Measurements from ENCODE around the gene ATP6V1G3.

Gene ATP6V1G3

DNA sequence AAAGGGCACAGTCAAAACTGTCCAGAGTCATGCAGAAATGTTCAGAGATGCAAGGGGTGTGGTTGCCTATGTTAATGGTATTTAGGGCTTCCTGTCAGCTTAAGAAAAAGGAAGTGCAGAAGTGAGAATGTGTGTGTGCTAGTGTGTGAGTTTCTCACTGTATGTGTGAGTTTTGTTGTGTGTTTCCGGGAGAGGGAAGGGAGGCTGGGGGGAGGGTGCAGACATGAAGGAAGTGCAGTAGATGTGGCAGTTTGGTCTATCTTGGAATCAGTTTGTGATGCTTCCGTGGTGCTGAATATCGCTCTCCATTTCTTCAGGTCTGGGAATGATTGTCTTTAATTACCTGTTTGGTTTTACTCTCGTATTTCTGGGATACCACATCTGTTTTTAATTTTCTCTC, 16.5 kb upstream of the ATP6V1G3 start:
- DNase-seq = peak; percentile 79
- CTCF ChIA-PET = interaction anchor here (0.6 to 1.6 kb wide), 4 partner anchors 26 to 93 kb away, joined by 3 read pairs; no protein-coding TSS in a partner anchor
- H3K9me3 Mint-ChIP-seq = no peaks in the 10 kb centered on the region
- H3K4me3 Mint-ChIP-seq = peak overlapping the region; percentile 42
- peaks cover 74% of the 10 kb centered on the region for H3K4me1 Mint-ChIP-seq
- H3K27ac Mint-ChIP-seq = peak overlapping the region; percentile 93
- H3K27me3 Mint-ChIP-seq = no peaks in the 10 kb centered on the region
- H3K36me3 Mint-ChIP-seq = peaks cover 3% of the 10 kb centered on the region

GRCh38 chr1:198552668-198553416, 12.4 kb upstream of the ATP6V1G3 start:
- H3K27me3 Mint-ChIP-seq = no peaks in the 10 kb centered on the region
- H3K4me1 Mint-ChIP-seq = peaks cover 62% of the 10 kb centered on the region
- no peaks in the 10 kb centered on the region for H3K9me3 Mint-ChIP-seq
- no peak overlapping the region for H3K27ac Mint-ChIP-seq
- CTCF ChIA-PET = no interaction called here
- no peak overlapping the region for H3K4me3 Mint-ChIP-seq
- peaks cover 4% of the 10 kb centered on the region for H3K36me3 Mint-ChIP-seq
- DNase-seq = no peak

- H3K4me3 Mint-ChIP-seq = no peak overlapping the region
- H3K27ac Mint-ChIP-seq = no peak overlapping the region
- peaks cover 44% of the 10 kb centered on the region for H3K4me1 Mint-ChIP-seq
- peaks cover 8% of the 10 kb centered on the region for H3K36me3 Mint-ChIP-seq
- DNase-seq = no peak
- peaks cover 10% of the 10 kb centered on the region for H3K9me3 Mint-ChIP-seq
- CTCF ChIA-PET = interaction anchor here (1.6 kb wide), 1 partner anchor 10 kb away, joined by 5 read pairs; the partner anchor contains the start of gene ATP6V1G3
- H3K27me3 Mint-ChIP-seq = no peaks in the 10 kb centered on the region
Measured at GRCh38 chr1:198550941-198551524, 10.6 kb upstream of the ATP6V1G3 start.

GRCh38 chr1:198549866-198550265, 9.4 kb upstream of the ATP6V1G3 start:
- Mint-ChIP-seq H3K27me3 (no peaks in the 10 kb centered on the region), H3K4me1 (peaks cover 39% of the 10 kb centered on the region)

GRCh38 chr1:198548890-198549289, 8.4 kb upstream of the ATP6V1G3 start:
- Mint-ChIP-seq H3K27ac (no peak overlapping the region), H3K27me3 (no peaks in the 10 kb centered on the region), H3K4me3 (no peak overlapping the region), H3K36me3 (peaks cover 9% of the 10 kb centered on the region), H3K9me3 (peaks cover 12% of the 10 kb centered on the region), H3K4me1 (peaks cover 36% of the 10 kb centered on the region)
- DNase-seq = no peak
- CTCF ChIA-PET = no interaction called here

More at GRCh38 chr1:198549866-198550265, 9.4 kb upstream of the ATP6V1G3 start:
- no peak for DNase-seq
- no peak overlapping the region for H3K27ac Mint-ChIP-seq
- H3K9me3 Mint-ChIP-seq = peaks cover 12% of the 10 kb centered on the region
- peaks cover 9% of the 10 kb centered on the region for H3K36me3 Mint-ChIP-seq
- no peak overlapping the region for H3K4me3 Mint-ChIP-seq
- CTCF ChIA-PET = no interaction called here

GRCh38 chr1:198545156-198545555, 4.7 kb upstream of the ATP6V1G3 start:
- no peak overlapping the region for H3K27ac Mint-ChIP-seq
- H3K4me3 Mint-ChIP-seq = no peak overlapping the region
- no peak for DNase-seq
- peaks cover 34% of the 10 kb centered on the region for H3K4me1 Mint-ChIP-seq
- peaks cover 12% of the 10 kb centered on the region for H3K9me3 Mint-ChIP-seq
- CTCF ChIA-PET = interaction anchor here (0.8 kb wide), 1 partner anchor 9 kb away, joined by 3 read pairs; no protein-coding TSS in a partner anchor
- peaks cover 9% of the 10 kb centered on the region for H3K36me3 Mint-ChIP-seq
- H3K27me3 Mint-ChIP-seq = no peaks in the 10 kb centered on the region

DNA sequence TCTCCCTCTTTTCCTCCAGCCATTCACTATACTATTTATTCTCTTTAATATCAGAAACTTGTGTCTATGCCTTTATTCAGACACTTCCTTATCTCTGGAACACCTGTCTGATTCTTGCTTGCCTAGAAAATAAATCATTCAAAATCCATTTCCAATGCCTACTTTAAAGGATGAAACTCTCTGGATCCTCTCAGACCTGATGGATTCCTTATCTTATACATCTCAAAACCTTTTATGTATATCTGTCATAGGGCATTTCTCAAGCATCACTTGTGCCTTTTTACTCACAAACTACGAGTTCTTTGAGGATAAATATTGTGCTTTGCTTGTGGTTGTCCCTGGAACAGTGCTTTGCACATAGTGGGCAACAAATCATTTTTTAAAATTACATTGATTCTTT, 3.8 kb upstream of the ATP6V1G3 start:
- Mint-ChIP-seq H3K27ac (no peak overlapping the region), H3K36me3 (peaks cover 9% of the 10 kb centered on the region), H3K27me3 (no peaks in the 10 kb centered on the region), H3K4me1 (peaks cover 34% of the 10 kb centered on the region), H3K4me3 (no peak overlapping the region), H3K9me3 (peaks cover 12% of the 10 kb centered on the region)
- CTCF ChIA-PET = interaction anchor here (0.8 kb wide), 1 partner anchor 8 kb away, joined by 3 read pairs; no protein-coding TSS in a partner anchor
- no peak for DNase-seq

DNA sequence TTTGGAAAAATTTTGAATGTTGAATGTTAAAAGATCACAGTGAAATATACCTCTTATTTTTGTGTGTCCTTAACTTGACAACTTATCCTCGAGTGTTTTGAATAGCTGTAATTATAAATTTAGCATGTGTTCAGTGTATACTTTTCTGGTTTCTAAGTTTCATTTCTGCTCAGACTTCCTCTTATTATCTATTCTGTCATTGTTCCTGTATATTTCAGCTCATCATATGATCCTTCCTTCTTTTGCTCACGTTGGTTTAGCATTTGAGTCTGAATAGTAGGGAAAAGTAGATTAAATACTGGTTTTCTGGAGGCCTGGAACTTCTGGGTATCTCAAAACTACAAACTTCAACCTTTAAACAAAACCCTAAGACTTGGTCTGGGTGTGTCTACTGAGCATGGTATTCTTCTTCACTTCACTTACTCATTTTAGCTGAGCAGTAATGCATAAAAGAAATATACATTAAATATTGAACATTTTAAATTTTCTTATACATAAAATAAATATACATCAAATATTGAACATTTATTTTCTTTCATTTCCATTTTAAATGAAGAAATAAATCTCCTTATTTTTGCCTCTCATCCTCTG, 3.3 kb upstream of the ATP6V1G3 start:
- CTCF ChIA-PET = interaction anchor here (0.8 kb wide), 1 partner anchor 10 kb away, joined by 3 read pairs; no protein-coding TSS in a partner anchor
- Mint-ChIP-seq H3K4me3 (no peak overlapping the region), H3K9me3 (peaks cover 12% of the 10 kb centered on the region)

DNA sequence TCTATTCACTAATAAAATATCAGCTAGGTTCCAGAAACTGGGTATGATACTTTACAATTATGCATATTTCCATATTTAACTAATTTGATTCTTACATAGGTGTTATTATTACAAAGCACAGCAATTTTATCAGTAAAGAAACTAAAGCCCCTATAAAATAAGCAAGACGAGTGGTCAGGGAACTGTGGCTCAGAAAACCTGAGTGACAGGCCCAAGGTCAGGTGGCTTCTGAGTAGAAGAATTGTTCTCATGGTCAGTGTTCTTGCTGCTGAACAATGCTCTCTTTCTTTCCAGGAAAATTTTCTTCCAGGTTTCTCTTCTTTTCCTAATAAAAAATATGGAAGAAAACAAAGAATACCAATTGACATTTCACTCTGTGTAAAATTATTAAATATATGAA, 2.2 kb upstream of the ATP6V1G3 start:
- CTCF ChIA-PET = no interaction called here
- H3K9me3 Mint-ChIP-seq = peaks cover 12% of the 10 kb centered on the region
- peaks cover 48% of the 10 kb centered on the region for H3K4me1 Mint-ChIP-seq
- no peak overlapping the region for H3K27ac Mint-ChIP-seq
- no peak overlapping the region for H3K4me3 Mint-ChIP-seq
- DNase-seq = no peak
- peaks cover 8% of the 10 kb centered on the region for H3K36me3 Mint-ChIP-seq
- no peaks in the 10 kb centered on the region for H3K27me3 Mint-ChIP-seq

More for the DNA sequence above, 3.3 kb upstream of the ATP6V1G3 start:
- Mint-ChIP-seq H3K4me1 (peaks cover 39% of the 10 kb centered on the region), H3K36me3 (peaks cover 8% of the 10 kb centered on the region), H3K27me3 (no peaks in the 10 kb centered on the region), H3K27ac (no peak overlapping the region)
- no peak for DNase-seq

GRCh38 chr1:198541737-198542136, 1.3 kb upstream of the ATP6V1G3 start:
- CTCF ChIA-PET = no interaction called here
- DNase-seq = no peak
- peaks cover 7% of the 10 kb centered on the region for H3K9me3 Mint-ChIP-seq
- H3K36me3 Mint-ChIP-seq = peaks cover 2% of the 10 kb centered on the region
- H3K27ac Mint-ChIP-seq = no peak overlapping the region
- no peak overlapping the region for H3K4me3 Mint-ChIP-seq
- peaks cover 56% of the 10 kb centered on the region for H3K4me1 Mint-ChIP-seq
- H3K27me3 Mint-ChIP-seq = no peaks in the 10 kb centered on the region

- no peak for DNase-seq
- no peak overlapping the region for H3K4me3 Mint-ChIP-seq
- H3K9me3 Mint-ChIP-seq = no peaks in the 10 kb centered on the region
- peaks cover under 1% of the 10 kb centered on the region for H3K36me3 Mint-ChIP-seq
- peak overlapping the region; percentile 63 for H3K27ac Mint-ChIP-seq
- H3K4me1 Mint-ChIP-seq = peaks cover 68% of the 10 kb centered on the region
- CTCF ChIA-PET = interaction anchor here (0.6 to 1.1 kb wide), 2 partner anchors 15 to 16 kb away, joined by 3 read pairs; no protein-coding TSS in a partner anchor
- no peaks in the 10 kb centered on the region for H3K27me3 Mint-ChIP-seq
Measured at GRCh38 chr1:198538579-198539364, 1.7 kb downstream of the ATP6V1G3 start.

DNA sequence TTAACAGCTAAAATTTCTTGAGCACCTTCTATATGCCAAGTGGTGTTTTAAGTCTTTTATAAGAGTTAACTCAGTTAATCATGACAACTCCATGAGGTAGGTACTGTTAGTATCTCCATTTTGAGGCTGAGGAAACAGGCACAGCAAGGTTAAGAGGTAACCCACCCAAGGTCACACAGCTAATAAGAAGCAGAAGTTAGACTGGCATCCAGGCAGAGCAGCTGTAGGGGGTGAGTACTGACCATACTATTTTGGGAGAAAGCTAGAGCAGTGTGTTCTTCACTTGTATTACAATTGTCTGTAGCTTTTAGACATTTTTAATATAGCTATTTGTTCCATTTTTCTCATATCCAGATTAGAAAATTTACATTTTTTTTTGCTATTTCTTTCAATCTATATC, 4.8 kb downstream of the ATP6V1G3 start:
- Mint-ChIP-seq H3K36me3 (peaks cover 12% of the 10 kb centered on the region), H3K27me3 (no peaks in the 10 kb centered on the region), H3K9me3 (peaks cover 6% of the 10 kb centered on the region), H3K27ac (no peak overlapping the region), H3K4me3 (no peak overlapping the region), H3K4me1 (peaks cover 61% of the 10 kb centered on the region)
- DNase-seq = no peak
- CTCF ChIA-PET = interaction anchor here (1.0 kb wide), 1 partner anchor 9 kb away, joined by 3 read pairs; no protein-coding TSS in a partner anchor

- H3K4me3 Mint-ChIP-seq = peak overlapping the region; percentile 45
- peak overlapping the region; percentile 84 for H3K27ac Mint-ChIP-seq
- H3K4me1 Mint-ChIP-seq = peaks cover 61% of the 10 kb centered on the region
- no peaks in the 10 kb centered on the region for H3K27me3 Mint-ChIP-seq
- DNase-seq = no peak
- CTCF ChIA-PET = no interaction called here
- peaks cover 6% of the 10 kb centered on the region for H3K9me3 Mint-ChIP-seq
- H3K36me3 Mint-ChIP-seq = peaks cover 12% of the 10 kb centered on the region
Measured at GRCh38 chr1:198534548-198535418, 5.7 kb downstream of the ATP6V1G3 start.
